NOMO-1 treated with dmso at 0.1 percent for 144 hours (cell line): ENCODE data around the gene DENND1A.

ENCODE experiments used
- DNase-seq: peaks from one replicate; lab custom pipeline; 2025; ENCODE audit not compliant: unreplicated experiment; lab: John Stamatoyannopoulos, UW

Gene DENND1A

GRCh38 chr9:123382653-123383511 is 547.0 kb downstream of the DENND1A start:
- DNase-seq = no peak

DNA sequence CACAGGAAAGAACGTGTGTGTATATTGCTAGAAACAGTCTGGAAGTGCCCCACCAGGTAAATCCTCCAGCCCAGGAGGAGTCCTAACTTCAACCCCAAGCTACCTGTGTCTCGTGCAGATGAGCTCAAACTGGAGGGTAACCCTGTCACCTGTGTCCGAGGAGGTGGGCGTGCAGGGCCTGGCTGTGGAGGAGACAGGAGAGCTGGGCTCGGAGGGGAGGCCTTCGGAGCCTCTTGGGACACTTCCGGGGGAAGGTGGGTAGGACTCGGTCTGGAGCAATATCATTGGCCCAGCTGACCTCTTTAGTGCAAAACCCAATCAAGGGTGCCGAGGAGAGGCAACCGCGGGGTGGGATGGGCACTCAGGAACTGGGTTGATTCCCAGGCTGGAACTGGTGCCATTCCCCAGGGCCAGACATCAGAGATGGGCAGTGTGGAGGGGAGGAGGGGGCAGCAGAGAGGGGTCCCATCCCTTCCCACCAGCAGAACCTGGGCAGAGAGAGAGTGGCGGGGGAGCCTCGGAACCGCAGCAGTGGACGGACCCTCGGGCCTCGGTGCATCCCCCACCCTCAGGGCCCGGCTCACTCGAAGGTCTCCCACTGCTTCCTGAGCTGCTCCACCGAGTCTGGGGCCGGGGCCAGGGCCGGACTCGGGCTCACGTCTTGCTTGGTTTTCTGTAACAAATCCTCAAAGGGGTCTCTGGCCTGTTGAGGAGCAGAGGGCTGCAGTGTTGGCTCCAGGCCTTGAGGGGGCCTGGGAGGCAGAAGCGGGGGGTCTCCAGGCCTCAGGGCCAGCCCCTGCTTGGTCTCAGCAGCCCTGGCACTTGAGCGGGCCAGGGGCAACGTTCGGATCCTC is 548.8 kb downstream of the DENND1A start:
- DNase-seq = no peak

DNA sequence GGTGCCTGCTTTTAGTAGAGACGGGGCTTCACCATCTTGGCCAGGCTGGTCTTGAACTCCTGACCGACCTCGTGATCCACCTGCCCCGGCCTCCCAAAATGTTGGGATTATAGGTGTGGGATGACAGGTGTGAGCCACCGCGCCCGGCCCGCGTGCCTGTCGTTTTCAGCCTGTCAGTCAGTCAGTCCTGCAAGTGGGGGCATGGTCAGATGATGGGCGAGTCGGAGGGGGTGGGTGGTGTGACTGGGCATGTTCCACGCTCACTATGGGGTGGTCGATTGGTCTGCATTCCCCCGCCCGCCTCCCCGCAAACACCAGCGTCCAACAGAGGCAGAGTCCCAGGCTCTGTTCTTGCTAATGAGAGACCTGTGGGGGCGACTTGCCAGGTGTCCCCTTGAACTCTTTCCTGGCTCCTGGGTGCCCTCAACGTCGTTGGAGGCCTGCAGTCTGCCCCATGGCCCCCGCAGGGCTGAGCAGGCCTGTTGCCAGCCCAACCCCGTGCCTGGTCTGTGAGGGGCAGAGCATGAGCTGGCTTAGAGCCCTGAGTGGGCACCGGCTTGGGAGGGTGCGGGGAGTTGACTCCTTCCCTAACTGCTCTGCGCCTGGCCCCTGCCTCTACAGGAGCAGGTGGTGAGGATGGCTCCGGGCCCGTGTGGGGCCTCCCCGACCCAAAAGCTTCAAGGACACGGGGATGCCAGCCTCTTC is 550.8 kb downstream of the DENND1A start:
- DNase-seq = no peak

DNA sequence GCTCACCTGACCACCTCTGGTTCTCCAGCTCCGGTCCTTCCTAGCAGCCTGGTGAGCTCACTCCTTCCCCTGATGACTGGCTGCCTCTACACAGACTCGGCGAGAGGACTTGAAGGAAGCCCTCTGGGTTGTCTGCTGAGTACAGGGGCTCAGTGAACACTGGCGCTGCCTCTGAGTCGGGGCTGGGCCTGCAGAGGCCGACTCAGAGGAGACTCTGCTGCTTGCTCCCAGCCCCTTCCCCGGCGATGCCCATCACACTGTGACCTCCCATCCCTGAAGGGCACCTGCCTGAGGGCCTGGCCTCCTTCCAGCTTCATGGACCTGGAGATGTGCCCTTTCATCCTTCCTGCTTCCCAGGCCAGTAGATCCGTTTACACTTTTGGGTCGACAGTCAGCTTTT is 551.9 kb downstream of the DENND1A start:
- no peak for DNase-seq

DNA sequence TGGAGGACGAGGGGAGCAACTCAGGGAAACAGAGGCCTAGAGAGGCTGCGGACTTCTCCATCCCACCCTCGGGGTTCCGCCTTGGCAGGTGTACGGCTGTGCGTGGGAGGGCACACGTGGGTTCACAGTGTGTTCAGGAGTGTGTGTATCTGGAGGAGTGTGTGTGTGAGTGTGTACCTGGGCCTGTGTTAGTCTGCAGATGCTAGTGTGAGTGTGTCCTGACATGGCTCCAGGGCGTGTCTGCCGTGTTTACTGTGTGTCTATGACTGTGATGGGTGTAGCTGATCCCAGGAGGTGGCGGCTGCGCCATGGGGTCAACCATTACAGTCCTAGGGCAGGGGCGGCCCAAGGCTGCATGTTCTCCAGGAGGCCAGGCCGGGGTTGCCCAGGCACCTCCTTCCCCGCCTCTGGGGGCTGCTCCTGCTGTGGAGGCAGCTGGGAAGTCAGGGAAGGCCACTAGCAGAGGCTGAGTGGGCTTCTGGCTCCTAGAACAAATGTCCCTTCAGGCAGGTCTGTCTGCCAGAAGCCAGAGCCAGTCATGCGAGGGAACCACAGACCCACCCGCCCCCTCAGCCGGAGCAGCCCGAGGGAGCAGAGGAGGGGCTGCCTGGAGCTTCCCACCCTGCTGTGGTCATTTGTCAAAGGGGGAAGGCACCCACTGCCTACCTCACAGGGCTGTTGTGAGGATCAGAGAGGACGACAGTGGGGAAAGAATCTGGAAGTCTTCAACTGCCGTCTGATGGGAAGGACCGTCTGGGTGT is 552.5 kb downstream of the DENND1A start:
- DNase-seq = no peak

DNA sequence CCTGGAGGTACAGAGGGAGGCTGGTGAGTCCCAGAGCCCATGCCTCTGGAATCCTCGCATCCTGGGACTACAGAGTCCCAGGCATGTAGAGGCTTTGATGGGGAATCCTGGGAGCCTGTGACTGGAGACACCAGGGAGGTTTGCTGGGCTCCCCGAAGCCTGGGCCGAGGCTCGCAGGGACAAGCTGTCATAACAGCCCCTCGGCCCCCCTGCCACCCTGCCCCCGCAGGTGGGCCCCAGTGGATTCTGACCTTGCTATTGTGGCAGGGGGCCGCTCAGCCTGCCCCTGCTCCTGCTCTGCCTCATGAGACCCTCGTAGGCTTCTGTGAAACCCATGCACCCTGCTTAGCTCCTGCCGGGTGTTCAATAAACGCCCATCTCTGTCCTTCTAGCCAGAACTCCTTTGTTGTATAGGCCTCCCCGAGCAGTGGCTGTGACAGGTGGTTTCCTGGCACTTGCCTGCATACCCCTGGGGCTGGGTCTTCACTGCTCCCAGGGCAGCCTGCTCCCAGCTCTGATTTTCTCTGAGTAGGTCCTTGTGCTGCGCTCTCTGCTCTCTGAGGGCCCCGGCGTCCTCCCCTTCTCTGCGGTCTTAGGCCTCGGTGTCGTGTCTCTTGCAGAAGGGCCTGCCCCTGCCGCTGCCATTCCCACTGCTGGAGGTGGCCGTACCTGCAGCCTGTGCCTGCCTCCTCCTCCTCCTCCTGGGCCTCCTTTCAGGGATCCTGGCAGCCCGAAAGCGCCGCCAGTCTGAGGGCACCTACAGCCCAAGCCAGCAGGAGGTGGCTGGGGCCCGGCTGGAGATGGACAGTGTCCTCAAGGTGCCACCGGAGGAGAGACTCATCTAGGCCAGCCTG is 553.5 kb downstream of the DENND1A start:
- no peak for DNase-seq

- no peak for DNase-seq
Observed at GRCh38 chr9:123375469-123376132, 554.3 kb downstream of the DENND1A start.

DNA sequence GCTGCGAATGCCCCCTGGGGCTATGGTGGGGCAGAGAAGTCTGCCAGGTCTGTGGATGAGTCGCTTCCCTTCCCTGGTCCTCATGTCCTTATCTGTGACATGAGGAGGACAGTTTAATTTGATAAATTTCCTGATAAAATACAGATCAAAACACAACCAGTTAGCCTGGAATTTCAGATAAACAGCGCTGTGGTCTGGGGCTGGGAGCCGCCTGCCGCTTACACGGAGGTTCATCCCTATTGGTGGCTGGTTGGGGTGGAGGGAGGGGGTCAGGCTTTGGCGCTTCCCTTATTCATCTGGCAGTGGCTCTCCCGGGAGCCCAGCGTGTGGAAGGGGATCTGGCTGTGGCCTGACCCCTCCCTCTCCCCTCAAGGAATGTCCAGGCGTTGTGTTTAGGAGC is 556.0 kb downstream of the DENND1A start:
- DNase-seq = no peak

- no peak for DNase-seq
Observed at GRCh38 chr9:123373447-123373923, 556.4 kb downstream of the DENND1A start.

DNA sequence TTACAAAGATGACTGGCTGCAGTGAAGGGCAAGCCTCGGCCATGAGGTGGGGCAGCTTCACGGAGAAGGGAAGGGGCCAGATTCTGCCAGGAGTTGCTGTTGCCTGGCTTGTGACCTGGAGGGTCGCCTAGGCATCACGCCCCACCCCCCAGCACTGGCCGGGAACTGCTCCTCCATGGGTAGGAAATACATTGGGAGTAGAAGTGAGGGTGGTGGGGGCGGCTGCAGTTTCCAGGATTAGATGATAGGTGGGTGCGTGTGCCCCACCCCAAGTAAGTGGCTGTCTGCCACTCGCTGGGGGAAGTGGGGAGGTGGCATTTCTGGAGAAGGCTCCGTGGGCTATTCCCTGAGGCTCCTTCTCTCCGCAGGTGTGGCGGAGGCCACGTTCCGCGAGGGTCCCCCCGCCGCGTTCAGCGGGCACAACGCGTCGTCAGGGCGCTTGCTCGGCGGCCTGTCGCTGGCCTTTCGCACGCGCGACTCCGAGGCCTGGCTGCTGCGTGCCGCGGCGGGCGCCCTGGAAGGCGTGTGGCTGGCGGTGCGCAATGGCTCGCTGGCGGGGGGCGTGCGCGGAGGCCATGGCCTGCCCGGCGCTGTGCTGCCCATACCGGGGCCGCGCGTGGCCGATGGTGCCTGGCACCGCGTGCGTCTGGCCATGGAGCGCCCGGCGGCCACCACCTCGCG is 557.0 kb downstream of the DENND1A start:
- no peak for DNase-seq

DNA sequence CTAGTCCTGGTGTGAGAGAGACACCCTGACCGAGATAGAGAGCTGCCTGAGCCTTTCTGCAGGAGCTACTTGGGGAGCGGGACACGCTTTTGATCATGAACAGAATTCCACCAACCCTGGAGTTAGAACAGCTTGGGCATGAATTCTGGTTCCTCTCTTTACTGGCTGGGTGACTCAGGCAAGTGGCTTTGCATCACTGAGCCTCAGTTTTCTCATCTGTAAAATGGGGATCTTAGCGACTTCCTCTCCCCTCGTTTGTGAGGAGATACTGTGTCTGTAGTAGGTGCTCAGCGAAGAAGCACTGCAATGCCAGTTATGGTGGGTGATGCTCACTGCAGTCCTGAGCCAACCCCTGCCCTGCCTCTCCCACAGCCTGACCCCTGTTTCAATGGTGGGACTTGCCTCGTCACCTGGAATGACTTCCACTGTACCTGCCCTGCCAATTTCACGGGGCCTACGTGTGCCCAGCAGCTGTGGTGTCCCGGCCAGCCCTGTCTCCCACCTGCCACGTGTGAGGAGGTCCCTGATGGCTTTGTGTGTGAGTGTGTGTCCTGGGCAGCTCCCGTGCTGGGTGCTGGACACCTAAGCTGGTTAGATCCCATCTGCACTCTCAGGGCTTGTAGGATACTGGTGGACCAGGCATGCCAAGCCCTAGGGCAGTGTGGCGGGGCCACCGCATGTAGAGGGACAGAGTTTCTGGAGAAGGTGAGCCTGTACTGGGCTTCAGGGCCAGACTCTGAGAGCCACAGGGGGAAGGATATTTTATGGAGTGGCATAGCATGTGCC is 557.9 kb downstream of the DENND1A start:
- no peak for DNase-seq

- DNase-seq = no peak
Observed at GRCh38 chr9:123371228-123371584, 558.7 kb downstream of the DENND1A start.

GRCh38 chr9:123370526-123371227 is 559.2 kb downstream of the DENND1A start:
- DNase-seq = no peak

GRCh38 chr9:123370108-123370507 is 559.8 kb downstream of the DENND1A start:
- no peak for DNase-seq

DNA sequence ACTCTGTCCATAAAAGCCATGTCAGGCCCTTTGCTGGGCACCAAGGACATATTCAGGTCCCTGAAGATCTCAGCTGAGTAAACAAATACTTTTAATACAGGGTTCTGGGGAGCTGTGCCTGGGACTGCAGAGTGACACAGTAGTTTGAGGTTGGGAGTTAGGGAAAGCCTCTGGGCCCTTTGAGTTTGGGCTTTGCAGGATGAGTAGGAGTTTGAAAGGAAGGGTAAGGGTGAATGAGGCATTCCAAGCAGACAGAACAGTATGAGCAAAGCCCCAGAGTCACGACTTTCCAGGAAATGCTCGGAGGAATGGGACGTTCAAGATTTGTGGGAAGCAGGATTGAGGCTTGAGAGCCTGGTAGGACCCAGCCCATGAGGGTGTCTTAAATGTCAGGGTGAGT is 560.6 kb downstream of the DENND1A start:
- DNase-seq = no peak

DNA sequence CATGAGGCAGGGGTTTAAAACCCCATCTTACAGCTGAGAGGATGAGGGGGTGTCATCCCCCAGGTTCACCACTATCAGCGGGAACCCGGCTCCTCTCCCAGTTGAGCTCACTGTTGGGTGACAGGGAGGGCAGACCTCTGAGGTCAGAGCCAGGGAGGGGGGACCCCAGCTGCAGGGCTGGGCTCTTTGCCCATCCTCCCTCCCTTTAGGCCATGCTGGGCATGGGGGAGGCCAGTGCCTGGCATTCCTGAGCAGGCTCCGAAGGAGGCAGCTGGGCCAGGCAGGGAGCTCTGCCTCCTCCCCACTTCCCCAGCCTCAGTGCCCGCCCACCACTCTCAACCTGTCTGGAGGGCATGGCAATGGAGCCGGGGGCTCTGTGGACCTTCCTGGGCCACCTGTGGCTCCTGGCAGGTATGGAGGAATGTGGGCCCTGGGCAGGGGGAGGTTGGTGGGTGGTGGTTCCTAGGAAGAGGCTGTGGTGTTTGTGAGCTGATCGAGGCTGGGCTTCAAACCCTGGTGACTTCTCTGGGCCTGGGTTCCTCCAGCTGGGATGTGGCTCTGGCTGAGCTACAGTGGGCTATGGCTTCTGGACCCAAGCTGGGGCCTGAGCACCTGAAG is 561.3 kb downstream of the DENND1A start:
- no peak for DNase-seq

GRCh38 chr9:123368023-123368422 is 561.9 kb downstream of the DENND1A start:
- DNase-seq = no peak
